MCF 10A (cell line): ENCODE data around the gene CCDC201. TPM values are rescaled to one million over a fixed set of nuclear protein-coding genes. Genes with fewer than 3 reads are reported as not detected.

Experiments used
- BruUV-seq: library from RNA; stranded (reverse); fragments of 400-500 nt; replicated peaks from 2 replicates; lab custom pipeline; 2021; lab: Mats Ljungman, UMichigan
- CTCF ChIA-PET: fragments of 300-600 bp; sonication (Branson Sonifier 250); formaldehyde crosslinking; extraction: SDS; loops from one replicate; lab custom pipeline; 2021; ENCODE audit warnings: antibody characterized with exemption, inconsistent platforms; lab: Yijun Ruan, JAX
- POLR2A ChIA-PET: fragments of 300-600, 350-650 bp; sonication (Branson Sonifier 250); formaldehyde crosslinking; extraction: SDS; loops from one replicate; lab custom pipeline; 2020; ENCODE audit warnings: antibody characterized with exemption, inconsistent platforms; lab: Yijun Ruan, JAX
- DNase-seq: peaks from one replicate; pipeline ENCODE4 v3.0.0-alpha.2; 2018; ENCODE audit not compliant: unreplicated experiment
- H3K27ac Mint-ChIP-seq: one replicate; pipeline ENCODE4 v1.8.0; 2022; ENCODE audit warnings: mild to moderate bottlenecking, low read depth, mixed read lengths; ENCODE audit not compliant: unreplicated experiment
- H3K27me3 Mint-ChIP-seq: one replicate; pipeline ENCODE4 v1.8.0; 2022; ENCODE audit warnings: mixed read lengths; ENCODE audit not compliant: insufficient read depth, unreplicated experiment
- H3K36me3 Mint-ChIP-seq: one replicate; pipeline ENCODE4 v1.8.0; 2022; ENCODE audit warnings: mild to moderate bottlenecking, moderate library complexity, mixed read lengths; ENCODE audit not compliant: insufficient read depth, unreplicated experiment
- H3K4me1 Mint-ChIP-seq: one replicate; pipeline ENCODE4 v1.8.0; 2022; ENCODE audit warnings: mixed read lengths; ENCODE audit not compliant: insufficient read depth, unreplicated experiment
- H3K4me3 Mint-ChIP-seq: one replicate; pipeline ENCODE4 v1.8.0; 2022; ENCODE audit warnings: mild to moderate bottlenecking, moderate library complexity, mixed read lengths; ENCODE audit not compliant: unreplicated experiment
- H3K9me3 Mint-ChIP-seq: one replicate; pipeline ENCODE4 v1.8.0; 2022; ENCODE audit warnings: mixed read lengths; ENCODE audit not compliant: unreplicated experiment
- intact Hi-C: fragments of 100-400 bp; cut with micrococcal nuclease; formaldehyde crosslinking; loops from 2 replicates; pipeline ENCODE4 v1.14.1; 2022
- total RNA-seq: library from RNA; stranded (reverse); gene quantifications from 2 replicates; pipeline ENCODE4 v1.2.3, GENCODE V29; 2022
- TF ChIP-seq, protein P1 (sequence below): fragments of 200-600 bp; IDR thresholded peaks from one replicate; pipeline ENCODE4 v1.8.0; 2022; ENCODE audit warnings: antibody characterized with exemption, mild to moderate bottlenecking; ENCODE audit not compliant: unreplicated experiment

CCDC201 gene
- total RNA-seq, 1 experiment from 2014 or later: not detected

DNA sequence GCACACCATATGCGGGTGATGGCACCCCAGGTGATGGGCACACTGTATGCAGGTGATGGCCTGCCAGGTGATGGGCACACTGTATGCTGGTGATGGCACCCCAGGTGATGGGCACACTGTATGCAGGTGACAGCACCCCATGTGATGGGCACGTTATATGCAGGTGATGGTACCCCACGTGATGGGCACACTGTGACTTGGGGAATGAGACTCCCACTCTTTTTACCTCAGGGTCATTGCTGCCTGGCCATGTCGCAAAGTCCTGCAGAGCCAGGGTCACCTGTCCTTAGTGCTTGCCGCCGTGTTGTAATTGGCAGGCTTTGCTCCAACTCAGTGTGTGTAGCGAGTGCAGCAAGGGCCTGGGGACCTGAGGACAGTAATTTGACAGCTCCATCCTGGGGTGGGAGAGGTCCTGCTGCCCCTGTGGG is 7.6 kb upstream of the CCDC201 start:
- H3K27ac Mint-ChIP-seq: peak overlapping the region; percentile 94
- BruUV-seq: no TSS peak
- TF ChIP-seq, protein P1, sequence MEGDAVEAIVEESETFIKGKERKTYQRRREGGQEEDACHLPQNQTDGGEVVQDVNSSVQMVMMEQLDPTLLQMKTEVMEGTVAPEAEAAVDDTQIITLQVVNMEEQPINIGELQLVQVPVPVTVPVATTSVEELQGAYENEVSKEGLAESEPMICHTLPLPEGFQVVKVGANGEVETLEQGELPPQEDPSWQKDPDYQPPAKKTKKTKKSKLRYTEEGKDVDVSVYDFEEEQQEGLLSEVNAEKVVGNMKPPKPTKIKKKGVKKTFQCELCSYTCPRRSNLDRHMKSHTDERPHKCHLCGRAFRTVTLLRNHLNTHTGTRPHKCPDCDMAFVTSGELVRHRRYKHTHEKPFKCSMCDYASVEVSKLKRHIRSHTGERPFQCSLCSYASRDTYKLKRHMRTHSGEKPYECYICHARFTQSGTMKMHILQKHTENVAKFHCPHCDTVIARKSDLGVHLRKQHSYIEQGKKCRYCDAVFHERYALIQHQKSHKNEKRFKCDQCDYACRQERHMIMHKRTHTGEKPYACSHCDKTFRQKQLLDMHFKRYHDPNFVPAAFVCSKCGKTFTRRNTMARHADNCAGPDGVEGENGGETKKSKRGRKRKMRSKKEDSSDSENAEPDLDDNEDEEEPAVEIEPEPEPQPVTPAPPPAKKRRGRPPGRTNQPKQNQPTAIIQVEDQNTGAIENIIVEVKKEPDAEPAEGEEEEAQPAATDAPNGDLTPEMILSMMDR: no peak
- H3K9me3 Mint-ChIP-seq: peaks cover 10% of the 10 kb centered on the region
- intact Hi-C loops: no loop called here
- POLR2A ChIA-PET: no interaction called here
- CTCF ChIA-PET: no interaction called here
- no peaks in the 10 kb centered on the region for H3K36me3 Mint-ChIP-seq
- H3K27me3 Mint-ChIP-seq: no peaks in the 10 kb centered on the region
- peaks cover 41% of the 10 kb centered on the region for H3K4me1 Mint-ChIP-seq
- DNase-seq: no peak
- H3K4me3 Mint-ChIP-seq: no peak overlapping the region

DNA sequence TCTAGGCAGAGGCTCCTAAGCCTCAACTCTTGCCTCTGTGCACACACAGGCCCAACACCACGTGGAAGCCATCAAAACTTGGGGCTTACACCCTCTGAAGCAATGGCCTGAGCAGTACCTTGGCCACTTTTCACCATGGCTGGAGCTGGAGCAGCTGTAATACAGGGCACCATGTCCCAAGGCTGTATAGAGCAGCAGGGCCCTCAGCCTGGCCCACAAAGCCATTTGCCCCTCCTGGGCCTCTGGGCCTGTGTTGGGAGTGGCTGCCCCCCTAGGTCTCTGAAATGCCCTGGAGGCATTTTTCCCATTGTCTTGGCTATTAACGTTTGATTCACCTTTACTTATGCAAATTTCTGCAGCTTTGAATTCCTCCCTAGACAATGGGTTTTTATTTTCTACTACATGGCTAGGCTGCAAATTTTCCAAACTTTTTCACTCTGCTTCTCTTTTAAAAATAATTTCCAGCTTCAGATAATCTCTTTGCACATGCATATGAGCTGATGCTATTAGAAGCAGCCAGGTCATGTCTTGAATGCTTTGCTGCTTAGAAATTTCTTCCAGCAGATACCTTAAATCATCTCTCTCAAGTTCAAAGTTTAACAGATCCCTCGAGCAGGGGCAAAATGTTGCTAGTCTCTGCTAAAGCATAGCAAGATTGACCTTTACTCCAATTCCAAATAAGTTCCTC is 5.7 kb upstream of the CCDC201 start:
- no peaks in the 10 kb centered on the region for H3K36me3 Mint-ChIP-seq
- no peak for DNase-seq
- H3K27ac Mint-ChIP-seq: no peak overlapping the region
- H3K4me3 Mint-ChIP-seq: no peak overlapping the region
- H3K9me3 Mint-ChIP-seq: peaks cover 10% of the 10 kb centered on the region
- no TSS peak for BruUV-seq
- CTCF ChIA-PET: no interaction called here
- peaks cover 29% of the 10 kb centered on the region for H3K4me1 Mint-ChIP-seq
- POLR2A ChIA-PET: no interaction called here
- TF ChIP-seq, protein P1: no peak
- H3K27me3 Mint-ChIP-seq: no peaks in the 10 kb centered on the region
- intact Hi-C loops: no loop called here

DNA sequence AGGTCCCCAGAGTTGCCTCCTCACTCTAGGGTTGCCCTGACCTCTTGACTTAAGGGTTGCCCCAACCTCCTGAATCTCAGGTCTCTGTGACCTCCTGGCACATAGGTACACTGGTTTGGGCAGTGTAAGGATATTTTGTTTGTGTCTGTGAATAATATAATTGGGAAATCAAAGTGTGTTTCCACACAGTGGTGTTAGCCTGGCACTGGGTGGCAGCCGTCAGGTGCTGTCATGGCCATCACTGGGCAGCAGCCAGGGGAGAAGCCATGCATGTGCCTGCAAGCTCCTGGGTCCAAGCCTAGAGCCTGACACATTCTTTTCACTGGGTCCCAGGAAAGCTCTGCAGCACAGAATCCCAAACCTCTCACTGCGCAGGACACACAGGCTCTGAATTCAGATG is 3.6 kb upstream of the CCDC201 start:
- H3K9me3 Mint-ChIP-seq: peaks cover 10% of the 10 kb centered on the region
- no TSS peak for BruUV-seq
- H3K27me3 Mint-ChIP-seq: no peaks in the 10 kb centered on the region
- CTCF ChIA-PET: no interaction called here
- no peaks in the 10 kb centered on the region for H3K36me3 Mint-ChIP-seq
- intact Hi-C loops: no loop called here
- no peak overlapping the region for H3K4me3 Mint-ChIP-seq
- TF ChIP-seq, protein P1: no peak
- H3K4me1 Mint-ChIP-seq: peaks cover 12% of the 10 kb centered on the region
- DNase-seq: no peak
- no peak overlapping the region for H3K27ac Mint-ChIP-seq
- POLR2A ChIA-PET: no interaction called here

DNA sequence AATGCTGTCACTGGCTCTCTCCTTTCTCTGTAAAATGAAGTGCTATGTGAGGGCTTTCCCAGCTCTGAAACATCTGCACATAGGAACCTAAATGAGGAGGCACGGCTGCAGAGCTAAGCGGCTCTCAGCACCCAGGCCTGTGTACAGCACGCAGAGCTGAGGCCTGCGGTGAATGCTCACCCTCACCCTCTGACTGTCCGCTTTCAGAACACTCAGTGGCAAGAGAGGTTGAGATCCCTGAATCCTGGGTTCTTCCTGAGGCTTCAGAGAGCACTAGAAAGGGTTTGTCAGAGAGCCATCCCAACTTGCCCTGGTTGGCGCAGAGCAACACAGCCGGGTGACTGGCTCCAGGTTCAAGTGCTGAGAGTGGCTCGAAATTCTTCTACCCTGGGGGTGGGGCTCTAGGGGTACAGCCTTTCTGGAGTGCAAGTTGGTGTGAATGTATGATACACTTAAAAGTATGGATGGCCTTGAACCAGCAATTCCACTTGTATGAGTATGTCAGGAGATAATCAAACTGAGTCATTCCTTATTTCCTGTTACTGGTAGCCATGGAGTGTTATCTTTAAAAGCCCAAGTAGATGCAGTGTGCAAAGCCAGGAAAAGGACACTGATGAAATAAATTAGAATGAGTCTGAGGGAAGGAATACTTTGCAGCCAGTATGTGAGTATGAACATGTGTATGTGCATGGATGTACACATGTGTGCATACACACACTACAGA is 1.7 kb upstream of the CCDC201 start:
- Mint-ChIP-seq H3K36me3 (no peaks in the 10 kb centered on the region), H3K9me3 (peaks cover 10% of the 10 kb centered on the region), H3K27ac (no peak overlapping the region), H3K27me3 (no peaks in the 10 kb centered on the region), H3K4me3 (no peak overlapping the region), H3K4me1 (peaks cover 6% of the 10 kb centered on the region)
- no TSS peak for BruUV-seq
- POLR2A ChIA-PET: no interaction called here
- DNase-seq: peak; percentile 25
- CTCF ChIA-PET: interaction anchor here (1.0 kb wide), 1 partner anchor 16 kb away, joined by 3 read pairs; no protein-coding TSS in a partner anchor
- intact Hi-C loops: loop anchor here (5.0 kb wide), 2 partner anchors 48 to 478 kb away; partner anchors contain the start of gene IGFBP3
- TF ChIP-seq, protein P1: no peak
